Stimulated activated CD4-positive, alpha-beta T cell treated with anti-CD3 and anti-CD28 coated beads, Interleukin-15, amount 100 ng/mL, for 48 hours (primary cell): Measurements from ENCODE around the gene VARS2.
"Not testable (repeated sequence)": the region's sequence is repeated elsewhere in the genome, so short reads cannot be mapped to it uniquely, and the experiment has no call there.

Experiments used
- DNase-seq, 2 donors: peaks; one replicate each; pipeline ENCODE4 v3.0.0-alpha.2; 2020; ENCODE audit warnings: low read depth in 2 of 2

The VARS2 gene

DNA sequence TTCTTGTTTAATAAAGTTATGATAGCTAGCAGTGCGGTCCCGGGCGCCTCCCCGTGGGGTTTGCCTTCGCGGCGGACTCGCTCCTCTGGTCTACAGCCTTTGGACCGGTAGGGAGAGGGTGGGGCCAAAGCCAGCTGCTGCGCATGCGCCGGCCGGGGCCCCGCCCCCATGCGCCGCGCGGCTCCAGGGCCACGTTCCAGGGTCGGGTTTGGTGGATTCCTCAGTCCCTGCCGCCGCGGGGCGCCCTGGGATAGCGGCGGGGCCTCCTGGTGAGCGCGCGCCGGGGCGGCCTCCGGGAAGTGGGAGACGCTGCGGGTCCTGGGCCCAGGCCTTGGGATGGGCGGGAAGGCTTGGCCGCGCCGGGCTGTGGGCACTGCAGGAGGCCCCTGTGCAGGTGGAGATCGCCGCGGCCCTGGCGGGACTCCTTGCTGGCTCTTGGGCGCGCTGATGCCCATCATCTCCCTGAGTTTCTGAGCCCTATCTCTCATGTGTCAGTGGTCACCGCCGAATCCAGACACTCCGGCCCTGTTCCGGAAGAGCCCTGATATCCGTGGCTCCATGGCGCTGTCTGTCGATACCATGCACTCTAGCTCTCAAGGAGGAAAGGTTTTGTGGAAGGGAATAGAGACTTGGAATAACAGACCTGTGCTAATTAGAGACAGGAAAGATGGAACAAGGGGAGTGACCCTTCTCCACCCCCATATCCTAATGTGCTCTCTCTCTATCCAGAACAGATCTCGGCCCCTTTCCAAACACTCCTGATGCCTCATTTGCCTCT lies at the start of gene VARS2:
Gene VARS2, plus strand, starts transcription at position 163 of the 778 bp plus-strand sequence. Its CDS starts 599 bp downstream, at position 762.
- peak; percentile 76 to 80 for DNase-seq

DNA sequence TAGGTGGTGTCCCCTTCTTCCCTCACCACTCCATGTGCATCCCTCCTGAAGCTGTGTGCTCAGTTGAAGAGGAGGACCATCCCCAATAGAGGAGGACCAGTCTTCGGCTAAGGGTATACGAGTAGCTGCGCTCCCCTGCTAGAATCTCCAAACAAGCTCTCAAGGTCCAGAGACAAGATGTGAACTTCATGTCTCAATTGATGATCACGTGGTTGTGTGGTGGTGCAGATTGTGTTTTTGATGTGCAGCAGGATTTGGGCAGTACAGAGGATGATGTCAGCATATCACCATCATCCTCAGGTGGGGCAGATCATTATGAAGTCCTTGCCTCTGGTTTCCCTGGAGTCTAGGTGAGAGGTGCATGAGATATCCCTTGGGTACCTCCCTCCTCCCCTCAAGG lies 49.7 kb upstream of the VARS2 start:
- no peak for DNase-seq

DNA sequence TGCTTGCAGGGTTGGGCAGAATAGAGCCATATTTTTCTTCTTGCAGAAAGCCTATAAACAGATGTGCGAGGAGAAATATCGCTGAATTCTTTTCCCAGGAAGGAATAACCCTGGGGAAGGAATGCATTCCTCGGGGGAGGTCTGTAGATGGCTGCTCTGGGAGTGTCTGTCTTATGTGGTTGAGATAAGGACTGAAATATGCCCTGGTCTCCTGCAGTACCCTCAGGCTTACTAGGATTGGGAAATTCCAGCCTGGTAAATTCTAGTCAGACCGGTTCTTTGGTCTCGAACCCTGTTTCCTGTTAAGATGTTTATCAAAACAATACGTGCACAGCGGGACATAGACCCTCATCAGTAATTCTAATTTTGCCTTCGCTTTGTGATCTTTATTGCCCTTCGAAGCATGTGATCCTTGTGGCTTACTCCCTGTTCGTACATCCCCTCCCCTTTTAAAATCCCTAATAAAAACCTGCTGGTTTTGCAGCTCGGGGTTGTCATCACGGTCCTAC lies 44.7 kb upstream of the VARS2 start:
- DNase-seq, result not testable (repeated sequence)

DNA sequence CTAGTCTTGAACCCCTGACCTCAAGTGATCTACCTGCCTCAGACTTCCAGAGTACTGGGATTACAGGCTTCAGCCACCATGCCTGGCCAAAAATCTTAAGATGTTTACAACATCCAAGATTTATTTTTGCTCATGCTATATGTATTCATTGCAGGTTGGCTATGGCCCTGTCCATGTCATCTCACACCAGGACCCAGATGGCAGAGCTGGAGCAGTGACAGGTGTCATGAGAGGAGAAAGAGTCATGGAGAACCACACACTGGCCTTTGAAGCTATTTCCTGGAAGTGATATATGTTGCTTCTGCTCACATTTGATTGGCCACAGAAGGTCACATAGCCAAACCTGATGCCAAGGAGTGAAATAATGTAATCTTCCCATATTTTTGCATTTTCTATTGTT lies 43.5 kb upstream of the VARS2 start:
- no peak for DNase-seq

DNA sequence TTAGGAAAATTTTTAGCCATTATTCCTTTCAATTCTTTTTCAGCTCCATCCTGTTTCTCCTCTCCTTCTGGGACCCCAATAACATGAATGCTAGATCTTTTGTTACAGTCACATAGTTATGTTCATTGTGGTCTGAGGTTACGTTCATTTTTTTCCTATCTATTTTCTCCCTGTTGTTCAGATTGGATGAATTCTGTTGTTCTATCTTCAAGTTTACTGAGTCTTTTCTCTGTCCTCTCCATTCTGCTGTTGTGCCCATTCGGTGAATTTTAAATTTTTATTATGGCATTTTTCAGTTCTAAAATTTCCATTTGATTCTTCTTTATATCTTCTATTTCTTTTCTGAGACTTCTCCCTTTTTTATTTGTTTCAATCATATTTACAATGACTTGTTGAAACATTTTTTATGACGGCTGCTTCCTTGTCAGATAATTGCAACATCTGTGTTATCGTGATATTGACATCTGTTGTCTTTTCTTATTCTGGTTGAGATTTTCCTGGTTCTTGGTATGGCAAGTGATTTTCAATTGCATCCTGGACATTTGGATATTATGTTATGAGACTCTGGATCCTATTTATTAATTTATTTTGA lies 42.4 kb upstream of the VARS2 start:
- DNase-seq, result no peak

DNA sequence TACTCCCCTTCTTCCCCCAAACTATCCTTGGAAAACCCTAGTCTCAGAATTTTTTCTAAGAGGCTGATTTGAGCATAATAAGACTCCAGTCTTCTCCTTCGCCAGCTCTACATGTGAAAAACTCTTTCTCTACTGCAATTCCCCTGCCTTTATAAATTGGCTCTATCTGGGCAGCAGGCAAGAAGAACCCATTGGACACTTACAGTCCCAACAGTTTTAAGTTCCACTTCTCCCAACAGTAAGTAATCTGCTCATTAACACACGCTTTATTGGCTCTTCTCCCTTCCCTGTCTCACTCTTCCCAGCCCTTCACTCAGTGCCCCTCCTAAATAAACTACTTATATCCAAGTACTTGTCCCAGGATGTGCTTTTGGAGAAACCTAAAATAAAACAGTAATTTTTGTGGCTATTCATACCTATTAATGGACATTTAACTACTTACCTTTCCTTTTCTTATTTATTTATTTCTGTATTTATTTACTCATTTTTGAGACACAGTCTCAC lies 40.8 kb upstream of the VARS2 start:
- no peak for DNase-seq

DNA sequence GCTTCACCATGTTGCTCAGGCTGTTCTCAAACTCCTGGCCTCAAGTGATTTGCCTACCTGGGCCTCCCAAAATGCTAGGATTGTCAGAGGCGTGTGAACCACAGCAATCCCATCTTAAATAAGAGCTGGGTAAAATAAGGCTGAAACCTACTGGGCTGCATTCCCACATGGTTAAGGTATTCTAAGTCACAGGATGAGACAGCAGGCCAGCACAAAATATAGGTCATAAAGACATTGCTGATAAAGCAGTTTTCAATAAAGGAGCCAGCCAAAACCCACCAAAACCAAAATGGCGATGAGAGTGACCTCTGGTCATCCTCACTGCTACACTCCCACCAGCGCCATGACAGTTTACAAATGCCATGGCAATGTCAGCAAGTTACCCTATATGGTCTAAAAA lies 40.2 kb upstream of the VARS2 start:
- DNase-seq, result not testable (repeated sequence)

DNA sequence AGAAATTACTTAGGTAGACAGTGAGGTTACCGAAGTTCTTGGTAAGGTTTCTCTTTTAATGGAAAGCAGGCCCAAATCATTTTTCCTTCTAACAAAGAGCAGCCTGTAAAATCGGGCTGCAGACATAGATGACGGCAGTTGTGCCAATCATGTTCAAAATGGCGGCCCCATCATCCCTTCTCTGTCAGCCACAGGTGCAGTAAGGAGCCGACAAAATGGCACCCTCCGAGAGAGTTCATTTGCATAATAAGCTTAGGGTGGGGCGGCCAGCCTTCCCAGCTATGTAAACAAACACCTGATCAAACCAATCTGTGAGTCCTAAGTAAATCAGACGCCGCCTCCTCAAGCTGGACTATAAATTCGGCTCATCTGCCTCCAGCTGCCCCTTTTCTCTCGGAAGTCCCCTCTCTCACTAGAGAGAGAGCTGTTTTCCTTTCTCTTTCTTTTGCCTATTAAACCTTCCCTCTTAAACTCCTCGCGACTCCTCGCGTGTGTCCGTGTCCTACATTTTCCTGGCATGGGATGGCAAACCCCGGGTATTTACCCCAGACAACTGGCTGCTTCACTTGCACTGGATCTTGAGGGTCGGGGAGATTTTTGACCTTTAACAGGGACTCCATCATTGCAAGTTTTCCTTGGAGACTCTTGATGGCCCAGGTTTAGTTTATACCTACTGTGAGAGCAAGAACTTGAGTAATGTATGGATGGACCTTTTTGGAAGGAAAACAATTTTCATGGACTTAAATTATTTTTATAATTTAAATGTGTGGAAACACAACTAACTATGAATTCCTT lies 38.6 kb upstream of the VARS2 start:
- DNase-seq, result no peak

DNA sequence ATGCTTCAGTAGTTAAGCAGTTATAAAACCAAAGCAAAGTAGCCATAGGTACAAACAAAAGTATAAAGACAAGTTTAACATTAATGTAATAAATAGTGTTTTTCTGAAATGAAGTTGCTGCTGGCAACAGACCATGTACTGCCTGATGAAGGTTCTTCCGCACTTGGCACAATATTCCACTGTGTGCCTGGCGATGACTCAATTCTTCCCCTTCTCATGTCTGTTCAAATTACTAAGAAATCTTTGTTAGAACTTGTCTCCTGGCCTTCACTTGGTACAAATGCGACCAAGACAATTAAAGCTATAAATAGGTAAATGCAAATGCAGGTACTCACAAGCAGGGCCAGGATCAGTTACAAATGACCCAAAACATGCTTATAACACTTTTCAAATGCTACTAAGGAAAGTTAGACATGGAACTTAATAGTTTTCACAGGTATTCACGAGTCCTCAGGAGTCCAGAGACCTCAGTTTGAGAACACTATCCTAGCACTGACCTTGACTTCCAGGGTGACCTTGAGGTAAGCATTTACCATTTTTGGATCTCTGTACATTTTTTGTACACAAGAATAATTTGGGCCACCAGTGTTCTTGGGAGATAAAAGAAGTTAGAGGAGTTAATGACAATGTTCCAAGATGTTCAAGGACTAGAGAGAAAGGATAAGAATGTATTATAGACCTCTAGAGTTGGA lies 37.9 kb upstream of the VARS2 start:
- DNase-seq, result no peak

DNA sequence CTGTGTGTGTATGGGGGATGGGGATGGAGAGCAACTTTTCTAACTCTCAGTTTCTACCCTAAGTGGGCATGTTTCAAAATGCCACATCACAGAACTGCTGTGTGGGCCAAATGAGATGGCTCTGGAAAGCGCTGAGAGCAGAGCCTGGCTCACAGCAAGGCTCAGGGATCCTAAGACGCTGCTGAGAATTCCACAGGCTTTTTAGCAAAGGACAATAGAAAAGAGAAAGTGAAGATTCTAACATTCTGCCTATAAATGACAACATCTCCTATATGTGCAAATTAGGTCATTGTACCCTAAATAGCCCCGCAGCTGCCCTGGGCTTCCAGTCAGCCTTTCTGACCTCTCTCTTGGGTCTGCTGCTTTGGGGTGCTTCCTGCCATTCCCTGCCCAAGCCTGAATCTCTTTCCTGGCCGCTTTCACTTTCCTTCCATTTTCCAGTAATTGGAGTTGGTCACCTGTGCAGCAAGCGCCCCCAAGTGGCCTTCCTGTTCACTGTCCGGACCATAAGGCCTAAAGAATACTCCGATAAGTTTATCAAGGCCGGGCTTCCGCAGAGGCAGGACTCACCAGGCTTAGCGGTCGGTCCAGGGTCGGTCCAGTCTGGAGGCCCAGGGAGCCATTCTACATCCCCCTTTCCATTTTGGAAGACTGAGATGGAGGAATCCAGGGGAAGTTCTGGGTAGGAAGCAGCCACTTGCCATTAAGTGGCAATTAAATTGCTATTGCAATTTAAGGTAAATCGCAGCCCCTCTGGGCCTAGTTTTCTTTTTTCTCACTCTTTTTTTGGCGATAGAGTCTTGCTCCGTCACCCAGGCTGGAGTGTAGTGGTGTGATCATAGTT lies 36.4 kb upstream of the VARS2 start:
- DNase-seq, result peak; percentile 55 to 61

DNA sequence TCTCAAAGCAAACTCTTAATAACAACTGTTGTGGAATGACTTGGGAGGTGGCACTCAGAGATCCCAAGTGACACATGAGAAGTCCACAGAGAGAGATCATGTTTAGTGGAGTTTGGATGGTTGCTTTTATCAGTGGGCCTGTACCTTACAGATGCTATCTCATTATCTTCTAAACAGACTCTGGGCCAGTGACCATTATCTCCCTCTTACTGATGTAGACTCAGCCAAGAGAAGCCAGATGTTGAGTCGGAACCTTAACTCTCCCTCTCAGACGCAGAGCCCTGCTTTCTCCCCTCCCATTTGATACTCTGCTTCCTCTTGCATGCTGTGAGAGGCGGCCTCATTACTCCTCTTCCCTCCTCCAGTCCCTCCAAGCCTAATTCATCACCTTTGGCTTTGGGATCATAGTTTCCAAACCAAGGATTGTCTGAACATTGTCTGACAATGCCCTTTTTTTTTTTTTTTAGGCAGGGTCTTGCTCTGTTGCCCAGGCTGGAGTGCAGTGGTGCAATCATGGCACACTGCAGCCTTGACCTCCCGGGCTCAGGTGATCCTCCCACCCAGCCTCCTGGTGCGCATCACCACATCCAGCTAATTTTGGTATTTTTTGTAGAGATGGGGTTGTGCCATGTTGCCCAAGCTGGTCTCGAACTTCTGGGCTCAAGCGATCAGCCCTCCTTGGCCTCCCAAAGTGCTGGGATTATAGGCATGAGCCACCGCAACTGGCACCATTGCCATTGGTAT lies 34.2 kb upstream of the VARS2 start:
- no peak for DNase-seq

DNA sequence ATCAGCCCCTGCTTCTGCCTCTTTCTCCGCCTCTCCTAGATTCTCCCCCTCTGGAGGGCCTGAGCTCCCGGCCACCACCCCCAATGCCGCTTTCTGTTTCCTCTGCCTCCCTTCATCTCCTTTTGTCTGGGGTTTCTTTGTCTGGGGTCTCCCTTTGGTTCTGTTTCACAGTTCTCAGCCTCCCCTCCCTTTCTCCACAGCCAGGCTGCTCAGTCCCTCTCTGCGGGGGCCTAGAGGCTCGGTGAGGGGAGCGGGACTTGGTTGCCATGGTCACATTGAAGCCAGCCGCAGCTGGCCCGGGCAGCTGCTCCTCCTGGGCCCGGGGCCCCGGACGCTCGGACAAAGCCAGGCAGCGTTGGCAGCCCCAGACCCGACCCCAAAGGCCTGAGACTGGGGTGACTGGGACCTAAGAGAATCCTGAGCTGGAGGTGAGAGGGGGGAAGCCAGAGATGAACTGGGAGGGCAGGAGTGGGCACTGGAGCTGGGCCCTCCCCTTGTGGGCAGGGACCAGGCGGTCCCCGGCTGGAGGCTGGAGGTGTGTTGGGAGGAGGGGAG lies 33.3 kb upstream of the VARS2 start:
- DNase-seq, result no peak

DNA sequence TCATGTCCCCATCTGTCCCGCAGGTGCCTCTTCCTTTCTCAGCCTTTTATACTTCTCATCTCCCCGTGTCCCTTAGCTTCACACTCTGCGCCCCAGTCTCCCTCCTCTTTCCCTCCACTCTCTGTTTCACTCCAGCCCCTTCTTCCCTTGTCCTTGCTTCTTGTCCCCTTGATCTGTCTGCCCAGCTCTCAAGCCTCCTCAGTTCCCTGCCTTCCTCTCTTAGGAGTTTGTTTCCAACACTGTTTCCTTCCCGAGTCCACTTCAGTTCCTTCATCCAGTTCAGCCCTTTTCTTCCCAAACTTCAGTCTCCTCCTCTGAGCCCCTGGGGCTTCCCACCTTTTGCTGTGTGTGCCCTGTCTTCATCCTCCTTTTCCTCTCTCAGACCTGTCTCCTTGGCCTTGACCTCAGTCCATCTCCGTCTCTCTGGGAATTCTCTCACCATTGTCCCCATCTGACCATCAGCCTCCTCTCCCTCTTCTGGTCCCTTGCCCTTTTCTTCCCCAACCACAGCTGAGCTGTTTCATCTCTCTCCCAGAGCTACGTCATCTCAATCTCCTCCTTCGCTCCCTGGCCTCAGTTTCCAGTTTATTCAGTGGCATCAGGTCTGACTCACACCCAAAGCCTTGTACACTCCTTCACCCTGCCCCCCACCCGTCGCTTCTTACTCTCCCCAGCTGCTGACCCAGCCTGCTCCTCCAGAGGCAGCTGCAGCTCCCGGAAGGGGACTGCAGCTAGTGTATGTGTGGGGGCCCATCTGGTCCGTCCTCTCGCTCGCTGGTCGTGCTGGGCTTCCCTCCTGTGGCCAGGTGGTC lies 32.4 kb upstream of the VARS2 start:
- no peak for DNase-seq

DNA sequence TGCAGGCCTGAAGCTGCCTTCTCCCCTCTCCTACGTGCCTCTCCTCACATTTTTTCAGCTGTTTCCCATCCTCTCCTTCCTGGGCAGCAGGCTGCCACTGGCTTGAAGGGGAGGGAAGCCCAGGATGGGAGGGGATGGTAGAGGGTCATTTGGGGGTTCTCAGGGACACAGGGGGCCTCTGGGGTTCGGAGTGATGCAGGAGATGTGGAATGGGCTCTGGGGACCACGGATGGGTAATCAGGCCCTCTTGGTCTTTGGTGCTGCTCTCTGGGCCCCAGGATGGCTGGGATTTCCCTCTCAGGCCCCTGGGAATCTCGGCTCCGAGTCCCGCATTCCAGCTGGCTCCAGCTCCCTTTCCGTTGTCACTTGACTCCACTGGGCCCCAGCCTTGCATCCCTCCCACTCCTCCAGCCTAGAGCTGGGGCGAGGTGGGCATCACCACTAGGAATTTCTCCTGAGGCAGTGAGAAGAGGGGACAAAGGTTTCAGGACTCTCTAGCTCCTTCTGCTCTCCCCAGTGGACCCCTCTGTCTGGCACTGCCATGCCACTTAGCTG lies 31.8 kb upstream of the VARS2 start:
- no peak for DNase-seq

DNA sequence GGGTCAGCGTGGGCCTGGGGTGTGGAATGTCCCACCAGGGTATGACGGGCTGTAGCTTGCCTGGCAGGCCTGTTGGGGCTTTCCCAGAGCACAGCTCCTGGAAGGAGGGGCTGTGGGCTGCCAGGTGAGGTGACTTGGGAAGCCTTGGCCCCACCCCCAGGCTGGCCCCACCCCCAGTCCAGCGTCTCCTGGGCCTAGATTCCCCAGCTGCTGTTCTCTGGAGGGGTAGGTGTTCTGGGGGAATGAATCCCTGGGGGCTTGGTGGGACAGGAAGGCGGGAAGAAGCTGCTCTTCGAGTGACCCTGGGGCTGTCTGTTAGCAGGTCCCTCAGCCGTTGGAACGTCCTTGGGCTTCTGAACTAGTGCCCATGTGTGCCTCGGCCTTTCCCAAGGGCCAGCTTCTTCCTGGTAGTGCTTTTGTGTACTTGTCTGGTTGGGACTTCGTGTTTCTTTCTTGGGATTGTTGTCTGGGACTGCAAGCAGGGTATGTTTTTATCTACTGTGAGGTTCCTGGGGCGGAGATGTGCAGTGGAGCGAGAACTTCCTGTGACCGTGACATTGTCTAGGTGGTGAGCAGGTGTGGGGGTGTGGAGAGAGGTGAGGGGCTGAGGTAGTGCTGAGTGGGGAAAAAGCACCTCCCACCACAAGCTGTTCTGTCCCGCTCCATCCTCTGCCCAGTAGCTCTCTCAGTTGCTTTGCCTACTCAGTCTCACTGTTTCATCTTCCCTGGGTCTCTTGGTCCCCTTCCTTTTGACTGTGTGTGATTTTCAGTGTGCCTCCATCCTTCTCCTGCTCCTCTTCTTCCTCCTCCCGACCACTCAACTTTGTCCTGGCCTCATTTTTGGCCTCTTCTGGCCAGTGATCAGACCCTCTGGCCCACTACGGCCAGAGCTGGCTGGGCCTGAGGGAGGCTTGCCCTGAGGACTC lies 31.0 kb upstream of the VARS2 start:
- no peak for DNase-seq

DNA sequence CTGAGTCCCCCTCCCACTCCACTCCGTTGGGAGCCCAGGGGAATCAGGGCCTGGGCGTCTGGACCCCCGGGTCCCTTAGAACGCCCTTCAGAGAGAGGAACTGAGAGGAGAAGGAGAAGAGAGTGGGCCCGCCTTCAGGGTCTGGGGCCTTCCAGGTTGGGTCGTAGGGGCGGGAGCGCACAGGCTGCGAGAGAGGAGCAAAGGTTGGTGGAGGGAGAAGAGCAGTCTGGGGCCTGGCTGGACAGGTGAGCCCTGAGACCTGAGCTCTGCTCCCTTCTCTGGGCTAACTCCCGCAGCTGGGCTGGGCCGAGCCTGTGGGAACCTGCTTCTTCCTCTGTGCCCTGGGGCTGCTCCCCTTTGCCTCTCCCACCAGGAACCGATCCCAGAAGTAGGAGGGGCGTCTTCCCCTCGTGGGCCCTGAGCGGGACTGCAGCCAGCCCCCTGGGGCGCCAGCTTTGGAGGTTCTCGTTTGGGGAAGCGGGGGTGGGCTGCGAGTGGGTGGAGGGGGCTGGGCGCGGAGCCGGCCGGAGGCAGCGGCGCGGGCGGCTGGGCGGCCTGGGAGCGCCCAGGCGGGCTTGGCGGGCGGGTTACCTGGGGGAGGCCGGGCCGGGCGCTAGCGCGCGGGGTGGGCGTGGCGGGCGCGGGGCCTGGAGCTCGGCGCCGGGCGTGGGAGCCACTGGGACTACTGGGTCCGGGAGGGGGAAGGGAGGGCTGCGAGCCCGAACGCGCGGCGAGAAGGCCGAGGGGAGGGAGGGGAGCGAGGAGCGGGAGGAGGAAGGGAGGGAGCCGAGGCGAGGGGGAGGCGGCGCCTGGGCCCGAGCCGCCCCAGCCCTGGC lies 30.1 kb upstream of the VARS2 start, which contains the start of gene DDR1:
Gene DDR1, plus strand, starts transcription at position 835 of the 836 bp plus-strand sequence. CDS start 4,211 bp downstream, outside the sequence.
- DNase-seq, result no peak
